ENCODE results near the gene HNRNPD. TPM values are rescaled to one million over a fixed set of nuclear protein-coding genes. Genes with fewer than 3 reads are reported as not detected.

HNRNPD gene
- total and polyA plus RNA-seq, 2 of the 13 experiments (the other 11 are each of a cell fraction or from before 2014, with no cell fraction given), result 64.0 to 69.7 TPM

DNA sequence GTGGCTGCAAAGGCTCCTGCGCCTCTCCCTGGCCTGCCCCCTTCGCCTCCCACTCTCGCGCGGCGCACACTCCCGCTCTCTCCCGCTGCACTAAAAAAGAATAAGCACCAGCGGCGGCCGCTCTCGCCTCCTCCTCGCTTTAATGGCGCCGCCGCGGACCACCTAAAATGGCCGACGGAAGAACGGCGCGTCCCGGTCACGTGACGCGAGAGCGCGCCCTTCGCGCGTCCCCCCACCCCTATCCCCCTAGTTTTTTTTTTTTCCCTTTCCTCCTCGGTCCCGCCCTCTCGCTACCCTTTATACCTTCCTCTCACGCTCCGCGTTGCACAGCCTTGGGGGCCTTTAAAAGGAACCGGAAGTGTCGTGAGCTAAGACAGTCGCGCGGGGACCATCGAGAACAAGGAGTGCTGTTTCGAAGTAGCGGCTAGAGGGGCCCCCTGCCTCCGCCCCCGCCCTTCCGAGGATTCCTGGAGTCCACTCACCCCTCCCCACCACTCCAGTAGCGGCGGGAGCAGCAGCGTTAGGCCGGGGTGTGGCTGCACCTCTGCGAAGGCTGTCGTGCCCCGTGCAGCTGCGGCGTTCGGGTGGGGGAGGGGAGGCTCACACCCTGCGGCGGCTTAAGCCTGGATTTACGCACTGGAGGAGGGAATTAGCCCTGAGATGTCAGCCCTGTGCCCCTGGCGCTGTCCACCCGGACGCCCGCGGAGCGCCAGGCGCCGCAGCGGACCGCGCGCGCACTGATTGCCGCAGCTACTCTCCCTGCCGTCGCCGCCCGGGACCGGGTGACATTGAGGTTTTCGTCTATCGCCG lies at the start of gene HNRNPD (continued):
- TF ChIP-seq, protein P1, sequence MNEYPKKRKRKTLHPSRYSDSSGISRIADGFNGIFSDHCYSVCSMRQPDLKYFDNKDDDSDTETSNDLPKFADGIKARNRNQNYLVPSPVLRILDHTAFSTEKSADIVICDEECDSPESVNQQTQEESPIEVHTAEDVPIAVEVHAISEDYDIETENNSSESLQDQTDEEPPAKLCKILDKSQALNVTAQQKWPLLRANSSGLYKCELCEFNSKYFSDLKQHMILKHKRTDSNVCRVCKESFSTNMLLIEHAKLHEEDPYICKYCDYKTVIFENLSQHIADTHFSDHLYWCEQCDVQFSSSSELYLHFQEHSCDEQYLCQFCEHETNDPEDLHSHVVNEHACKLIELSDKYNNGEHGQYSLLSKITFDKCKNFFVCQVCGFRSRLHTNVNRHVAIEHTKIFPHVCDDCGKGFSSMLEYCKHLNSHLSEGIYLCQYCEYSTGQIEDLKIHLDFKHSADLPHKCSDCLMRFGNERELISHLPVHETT (CRISPR knock-in tag; conservative IDR thresholded peaks at IDR 0.05), result peak; percentile 84
- TF ChIP-seq, protein P2, sequence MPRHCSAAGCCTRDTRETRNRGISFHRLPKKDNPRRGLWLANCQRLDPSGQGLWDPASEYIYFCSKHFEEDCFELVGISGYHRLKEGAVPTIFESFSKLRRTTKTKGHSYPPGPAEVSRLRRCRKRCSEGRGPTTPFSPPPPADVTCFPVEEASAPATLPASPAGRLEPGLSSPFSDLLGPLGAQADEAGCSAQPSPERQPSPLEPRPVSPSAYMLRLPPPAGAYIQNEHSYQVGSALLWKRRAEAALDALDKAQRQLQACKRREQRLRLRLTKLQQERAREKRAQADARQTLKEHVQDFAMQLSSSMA (CRISPR knock-in tag; IDR thresholded peaks at IDR 0.05), result peak; percentile 84; the same call in 1 of the 2 replicates
- TF ChIP-seq, protein P3, sequence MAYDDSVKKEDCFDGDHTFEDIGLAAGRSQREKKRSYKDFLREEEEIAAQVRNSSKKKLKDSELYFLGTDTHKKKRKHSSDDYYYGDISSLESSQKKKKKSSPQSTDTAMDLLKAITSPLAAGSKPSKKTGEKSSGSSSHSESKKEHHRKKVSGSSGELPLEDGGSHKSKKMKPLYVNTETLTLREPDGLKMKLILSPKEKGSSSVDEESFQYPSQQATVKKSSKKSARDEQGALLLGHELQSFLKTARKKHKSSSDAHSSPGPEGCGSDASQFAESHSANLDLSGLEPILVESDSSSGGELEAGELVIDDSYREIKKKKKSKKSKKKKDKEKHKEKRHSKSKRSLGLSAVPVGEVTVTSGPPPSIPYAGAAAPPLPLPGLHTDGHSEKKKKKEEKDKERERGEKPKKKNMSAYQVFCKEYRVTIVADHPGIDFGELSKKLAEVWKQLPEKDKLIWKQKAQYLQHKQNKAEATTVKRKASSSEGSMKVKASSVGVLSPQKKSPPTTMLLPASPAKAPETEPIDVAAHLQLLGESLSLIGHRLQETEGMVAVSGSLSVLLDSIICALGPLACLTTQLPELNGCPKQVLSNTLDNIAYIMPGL (CRISPR knock-in tag; IDR thresholded peaks at IDR 0.05; ENCODE audit: borderline replicate concordance in 1 of 2, low read depth in 1 of 2), result peak in 1 of 2 experiments; percentile 87; a peak in 3 of 4 replicates
- no peak for TF ChIP-seq ZNF326 (CRISPR knock-in tag; IDR thresholded peaks at IDR 0.05; ENCODE audit: borderline replicate concordance)
- no peak for TF ChIP-seq ADNP (CRISPR knock-in tag; IDR thresholded peaks at IDR 0.05)
- no peak; the same call in 1 of the 2 replicates for TF ChIP-seq ZNF724P (CRISPR knock-in tag; IDR thresholded peaks at IDR 0.05; ENCODE audit: borderline replicate concordance)
- TF ChIP-seq ZNF775 (CRISPR knock-in tag; IDR thresholded peaks at IDR 0.05; ENCODE audit: borderline replicate concordance), result peak; percentile 86; the same call in 1 of the 2 replicates
- TF ChIP-seq ASH2L (IDR thresholded peaks at IDR 0.05; ENCODE audit: insufficient read length, low read depth, low read length), result peak; percentile 85
- TF ChIP-seq ZNF225 (CRISPR knock-in tag; IDR thresholded peaks at IDR 0.05), result no peak
- TF ChIP-seq ZNF235 (CRISPR knock-in tag; IDR thresholded peaks at IDR 0.05; ENCODE audit: borderline replicate concordance), result no peak
- TF ChIP-seq, protein P4, sequence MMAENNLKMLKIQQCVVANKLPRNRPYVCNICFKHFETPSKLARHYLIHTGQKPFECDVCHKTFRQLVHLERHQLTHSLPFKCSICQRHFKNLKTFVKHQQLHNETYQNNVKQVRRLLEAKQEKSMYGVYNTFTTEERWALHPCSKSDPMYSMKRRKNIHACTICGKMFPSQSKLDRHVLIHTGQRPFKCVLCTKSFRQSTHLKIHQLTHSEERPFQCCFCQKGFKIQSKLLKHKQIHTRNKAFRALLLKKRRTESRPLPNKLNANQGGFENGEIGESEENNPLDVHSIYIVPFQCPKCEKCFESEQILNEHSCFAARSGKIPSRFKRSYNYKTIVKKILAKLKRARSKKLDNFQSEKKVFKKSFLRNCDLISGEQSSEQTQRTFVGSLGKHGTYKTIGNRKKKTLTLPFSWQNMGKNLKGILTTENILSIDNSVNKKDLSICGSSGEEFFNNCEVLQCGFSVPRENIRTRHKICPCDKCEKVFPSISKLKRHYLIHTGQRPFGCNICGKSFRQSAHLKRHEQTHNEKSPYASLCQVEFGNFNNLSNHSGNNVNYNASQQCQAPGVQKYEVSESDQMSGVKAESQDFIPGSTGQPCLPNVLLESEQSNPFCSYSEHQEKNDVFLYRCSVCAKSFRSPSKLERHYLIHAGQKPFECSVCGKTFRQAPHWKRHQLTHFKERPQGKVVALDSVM (CRISPR knock-in tag; IDR thresholded peaks at IDR 0.05), result peak; percentile 73
- peak; percentile 85 for TF ChIP-seq CREB1 (IDR thresholded peaks at IDR 0.05)
- TF ChIP-seq CREB1 (CRISPR knock-in tag; IDR thresholded peaks at IDR 0.05), result peak; percentile 95
- peak; percentile 21; the same call in 1 of the 2 replicates for TF ChIP-seq ZNF44 (CRISPR knock-in tag; IDR thresholded peaks at IDR 0.05)
- TF ChIP-seq ARHGAP35 (CRISPR knock-in tag; IDR thresholded peaks at IDR 0.05; ENCODE audit: borderline replicate concordance), result no peak; the same call in 1 of the 2 replicates
- TF ChIP-seq PRPF4 (IDR thresholded peaks at IDR 0.05; ENCODE audit: low read depth, low read length, poor library complexity, severe bottlenecking), result peak; percentile 76
- TF ChIP-seq HOXD1 (CRISPR knock-in tag; IDR thresholded peaks at IDR 0.05), result peak; percentile 82
- TF ChIP-seq ZNF776 (CRISPR knock-in tag; IDR thresholded peaks at IDR 0.05), result no peak; the same call in 1 of the 2 replicates
- TF ChIP-seq SP140L (CRISPR knock-in tag; IDR thresholded peaks at IDR 0.05; ENCODE audit: borderline replicate concordance), result no peak
- TF ChIP-seq KMT2A (CRISPR knock-in tag; IDR thresholded peaks at IDR 0.05), result peak; percentile 89
- TF ChIP-seq, protein P5, sequence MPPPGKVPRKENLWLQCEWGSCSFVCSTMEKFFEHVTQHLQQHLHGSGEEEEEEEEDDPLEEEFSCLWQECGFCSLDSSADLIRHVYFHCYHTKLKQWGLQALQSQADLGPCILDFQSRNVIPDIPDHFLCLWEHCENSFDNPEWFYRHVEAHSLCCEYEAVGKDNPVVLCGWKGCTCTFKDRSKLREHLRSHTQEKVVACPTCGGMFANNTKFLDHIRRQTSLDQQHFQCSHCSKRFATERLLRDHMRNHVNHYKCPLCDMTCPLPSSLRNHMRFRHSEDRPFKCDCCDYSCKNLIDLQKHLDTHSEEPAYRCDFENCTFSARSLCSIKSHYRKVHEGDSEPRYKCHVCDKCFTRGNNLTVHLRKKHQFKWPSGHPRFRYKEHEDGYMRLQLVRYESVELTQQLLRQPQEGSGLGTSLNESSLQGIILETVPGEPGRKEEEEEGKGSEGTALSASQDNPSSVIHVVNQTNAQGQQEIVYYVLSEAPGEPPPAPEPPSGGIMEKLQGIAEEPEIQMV (CRISPR knock-in tag; IDR thresholded peaks at IDR 0.05; ENCODE audit: low read depth), result peak; percentile 97

Data from HepG2 (cell line).